Hepatic stellate cell (primary cell): ENCODE measurements around the gene SYN1.

ENCODE experiments used
- DNase-seq: peaks from one replicate; pipeline ENCODE4 v3.0.0; 2011; ENCODE audit warnings: low spot score

Gene SYN1

GRCh38 chrX:47595716-47596251, 23.9 kb downstream of the SYN1 start:
- DNase-seq, result peak; percentile 53

GRCh38 chrX:47593522-47593921, 26.1 kb downstream of the SYN1 start:
- DNase-seq, result no peak

- DNase-seq, result no peak
Observed at GRCh38 chrX:47590984-47591383, 28.7 kb downstream of the SYN1 start.

- DNase-seq, result no peak
Observed at GRCh38 chrX:47587906-47588735, 31.5 kb downstream of the SYN1 start.

GRCh38 chrX:47587091-47587891, 32.4 kb downstream of the SYN1 start:
- no peak for DNase-seq

GRCh38 chrX:47586043-47586787, 33.4 kb downstream of the SYN1 start:
- DNase-seq, result no peak

GRCh38 chrX:47585273-47585672, 34.4 kb downstream of the SYN1 start:
- no peak for DNase-seq

- no peak for DNase-seq
Observed at GRCh38 chrX:47584714-47585113, 34.9 kb downstream of the SYN1 start.

GRCh38 chrX:47583240-47583861, 36.3 kb downstream of the SYN1 start:
- DNase-seq, result peak; percentile 3

- peak; percentile 84 for DNase-seq
Observed at GRCh38 chrX:47581731-47582647, 37.7 kb downstream of the SYN1 start, which contains the start of gene TIMP1. TIMP1 (plus strand) TSS chrX:47582436; CDS start chrX:47583416, 980 bp downstream.

- DNase-seq, result no peak
Observed at GRCh38 chrX:47579537-47579936, 40.1 kb downstream of the SYN1 start.

- no peak for DNase-seq
Observed at GRCh38 chrX:47578692-47579091, 41.0 kb downstream of the SYN1 start.

GRCh38 chrX:47577901-47578300, 41.8 kb downstream of the SYN1 start:
- no peak for DNase-seq

GRCh38 chrX:47577424-47577823, 42.2 kb downstream of the SYN1 start:
- no peak for DNase-seq

- no peak for DNase-seq
Observed at GRCh38 chrX:47576021-47576898, 43.4 kb downstream of the SYN1 start.

- no peak for DNase-seq
Observed at GRCh38 chrX:47574547-47575301, 44.9 kb downstream of the SYN1 start.

- DNase-seq, result no peak
Observed at GRCh38 chrX:47574076-47574546, 45.5 kb downstream of the SYN1 start.

- DNase-seq, result peak; percentile 69
Observed at GRCh38 chrX:47573341-47574075, 46.1 kb downstream of the SYN1 start.
